Mesenteric fat pad (tissue), 1 donor: ENCODE measurements around the gene OTOGL. TPM values are rescaled to one million over a fixed set of nuclear protein-coding genes. Genes with fewer than 3 reads are reported as not detected.
"Not testable (repeated sequence)": the region's sequence is repeated elsewhere in the genome, so short reads cannot be mapped to it uniquely, and the experiment has no call there.

ENCODE experiments used
- DNase-seq: peaks from one replicate; pipeline ENCODE4 v3.0.0-alpha.2; 2020; ENCODE audit warnings: low spot score
- total RNA-seq: library from RNA; stranded (reverse); fragmentation: NEBNext Ultra II Directional; extraction: Animal tissue kit (Norgen Biotek cat#: 25700); gene quantifications from one replicate; pipeline ENCODE4 v1.2.1, GENCODE V29; 2021
- donor health status: DM: yes; HTN: yes; CAD: no.

OTOGL gene
- total RNA-seq, 1 donor from 2014 or later: not detected

DNA sequence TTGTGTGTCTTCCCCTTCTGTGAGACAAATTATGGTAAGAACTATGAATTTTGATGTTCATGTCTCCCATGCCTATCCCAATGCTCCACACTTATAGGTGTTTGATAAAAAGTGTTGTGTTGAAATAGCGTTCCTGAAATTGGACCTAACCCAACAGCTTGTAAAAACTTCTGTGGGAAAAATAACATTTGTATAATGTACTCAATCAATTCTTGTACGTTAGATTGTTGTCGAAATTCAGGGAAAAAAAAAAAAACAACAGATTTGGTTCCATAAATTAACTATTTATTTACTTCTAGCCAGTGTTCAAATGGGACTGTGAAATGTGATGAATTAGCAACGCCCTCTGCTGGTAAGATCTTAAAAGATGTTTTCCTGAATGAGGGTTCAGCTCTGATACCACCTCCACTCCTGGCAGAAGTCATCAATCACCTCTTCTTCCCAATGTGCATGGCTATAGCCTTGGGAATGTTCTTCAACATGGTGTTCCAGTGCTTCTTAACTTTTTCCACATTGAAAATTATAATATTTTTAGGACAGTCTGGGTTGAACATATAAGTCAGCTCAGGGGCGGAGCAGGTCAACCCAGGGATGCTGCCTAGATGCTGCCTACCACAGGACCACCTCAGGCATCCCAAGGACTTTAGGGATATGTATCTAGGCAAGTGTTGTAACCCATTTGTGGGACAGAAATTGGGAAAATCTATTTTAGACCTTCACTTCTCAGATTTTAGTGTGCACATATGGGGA, 170.6 kb downstream of the OTOGL start:
- no peak for DNase-seq

DNA sequence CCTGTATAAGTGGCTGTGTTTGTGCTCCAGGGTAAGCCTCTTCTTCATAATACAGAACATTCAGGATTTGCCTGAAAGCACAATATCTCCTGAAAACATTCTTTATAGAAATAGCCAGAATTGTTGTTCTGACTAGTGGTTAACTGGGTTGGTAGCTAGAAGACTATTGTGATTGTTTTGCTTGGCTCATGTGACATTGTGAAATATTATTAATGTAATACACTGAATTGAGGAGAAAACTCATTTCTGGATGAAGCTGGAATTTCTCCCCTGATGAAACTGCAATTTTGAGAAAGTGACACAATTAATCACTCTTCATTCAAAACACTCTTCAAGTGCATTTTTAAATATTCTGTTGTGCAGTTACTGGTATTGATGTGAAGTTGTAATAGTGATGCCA, 172.4 kb downstream of the OTOGL start:
- DNase-seq: no peak

DNA sequence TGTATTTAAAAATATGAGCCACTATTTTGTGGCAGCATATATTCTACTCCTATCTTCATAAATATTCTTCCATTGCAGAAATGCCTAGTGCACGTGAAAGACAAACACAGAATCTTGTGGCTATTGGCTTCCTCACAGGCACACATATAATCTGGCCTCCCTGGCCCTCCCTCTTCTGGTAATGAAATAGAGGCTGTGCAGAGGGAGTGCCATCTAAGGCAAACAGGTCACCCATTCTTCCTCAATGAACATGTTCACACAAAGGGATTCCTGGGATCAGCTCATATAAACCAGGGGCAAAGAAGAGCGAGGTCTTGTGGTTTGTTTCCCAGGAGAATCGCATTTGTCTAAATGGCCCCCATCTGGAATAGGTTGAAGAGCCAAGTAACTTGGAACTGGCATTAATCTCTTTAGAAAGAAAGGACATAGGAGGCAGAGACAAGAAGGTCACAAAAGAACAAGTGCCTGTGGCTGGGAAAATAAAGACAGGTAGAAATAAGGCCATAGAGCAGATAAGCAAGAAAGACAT, 173.1 kb downstream of the OTOGL start:
- no peak for DNase-seq

DNA sequence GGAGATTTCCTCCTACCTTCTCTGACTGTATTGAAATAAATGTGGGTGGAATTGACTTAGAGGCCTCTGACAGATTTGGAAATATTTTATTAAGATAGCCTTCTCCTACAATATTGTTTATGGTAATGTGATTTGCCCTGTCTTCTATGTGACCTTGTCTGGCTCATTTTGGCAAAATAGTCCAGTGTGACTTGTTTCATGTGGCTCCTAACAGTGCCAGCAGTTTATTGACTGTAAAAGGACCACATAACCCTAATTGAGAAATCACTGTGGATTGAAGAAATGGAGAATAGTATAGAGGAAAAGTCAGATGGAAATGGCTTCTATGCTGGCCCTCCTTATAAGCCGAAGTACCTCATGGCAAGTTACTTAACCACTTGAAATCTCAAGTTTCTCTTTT, 173.8 kb downstream of the OTOGL start:
- DNase-seq: no peak

DNA sequence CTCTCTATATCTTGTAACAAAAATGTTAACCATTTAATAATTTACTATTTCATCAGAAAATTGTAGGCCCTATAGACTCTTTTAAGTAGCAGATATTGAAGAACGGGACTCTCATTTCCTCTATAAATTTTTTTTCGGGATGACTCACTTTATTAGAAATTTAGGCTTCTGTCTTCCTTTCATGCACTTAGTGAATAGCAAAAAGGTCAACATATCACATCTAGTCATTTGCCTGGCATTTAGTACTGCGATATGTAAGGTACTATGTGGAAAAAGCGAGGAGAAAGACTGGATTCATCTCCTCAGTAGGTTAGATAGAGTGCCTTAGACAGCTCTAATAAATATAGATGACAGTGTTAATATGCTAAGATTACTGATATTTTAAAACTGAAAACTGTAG, 178.4 kb downstream of the OTOGL start:
- no peak for DNase-seq

DNA sequence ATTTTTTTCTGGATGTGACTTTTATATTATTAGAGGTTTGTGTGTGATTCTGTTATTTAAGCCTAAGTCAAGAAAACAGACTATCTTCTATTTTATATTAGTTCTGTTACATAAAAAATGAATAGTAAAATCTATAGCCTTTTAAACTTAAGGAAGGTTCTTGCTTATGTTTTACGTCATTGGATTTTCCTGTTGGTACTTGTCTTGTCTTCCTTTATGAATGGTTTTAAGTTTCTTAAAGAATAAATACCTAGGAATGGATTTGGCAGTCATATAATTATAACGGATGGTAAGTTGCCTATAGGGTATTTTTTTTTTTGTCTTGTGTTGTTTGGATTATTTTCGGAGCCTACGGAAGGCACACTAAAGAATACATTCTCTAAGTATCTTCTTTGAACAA, 182.9 kb downstream of the OTOGL start:
- no peak for DNase-seq

DNA sequence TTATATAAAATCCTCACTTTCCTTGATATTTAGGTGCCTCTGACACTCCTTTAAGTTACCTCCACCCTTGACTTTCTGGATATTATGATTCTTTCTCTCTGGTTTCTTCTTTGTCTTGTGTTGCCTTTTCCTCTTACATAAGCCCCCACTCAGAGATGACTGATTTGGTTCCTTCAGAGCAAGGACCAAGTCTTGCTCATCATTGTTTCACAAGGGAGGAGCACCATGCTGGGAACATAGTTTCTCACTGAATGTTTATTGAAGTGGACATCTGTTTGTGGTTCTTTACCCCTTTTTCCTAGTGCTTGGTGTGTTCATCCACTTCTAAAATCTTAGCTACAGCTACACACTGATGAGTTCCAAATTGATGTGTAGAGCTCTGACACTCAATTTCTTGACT, 183.4 kb downstream of the OTOGL start:
- no peak for DNase-seq

DNA sequence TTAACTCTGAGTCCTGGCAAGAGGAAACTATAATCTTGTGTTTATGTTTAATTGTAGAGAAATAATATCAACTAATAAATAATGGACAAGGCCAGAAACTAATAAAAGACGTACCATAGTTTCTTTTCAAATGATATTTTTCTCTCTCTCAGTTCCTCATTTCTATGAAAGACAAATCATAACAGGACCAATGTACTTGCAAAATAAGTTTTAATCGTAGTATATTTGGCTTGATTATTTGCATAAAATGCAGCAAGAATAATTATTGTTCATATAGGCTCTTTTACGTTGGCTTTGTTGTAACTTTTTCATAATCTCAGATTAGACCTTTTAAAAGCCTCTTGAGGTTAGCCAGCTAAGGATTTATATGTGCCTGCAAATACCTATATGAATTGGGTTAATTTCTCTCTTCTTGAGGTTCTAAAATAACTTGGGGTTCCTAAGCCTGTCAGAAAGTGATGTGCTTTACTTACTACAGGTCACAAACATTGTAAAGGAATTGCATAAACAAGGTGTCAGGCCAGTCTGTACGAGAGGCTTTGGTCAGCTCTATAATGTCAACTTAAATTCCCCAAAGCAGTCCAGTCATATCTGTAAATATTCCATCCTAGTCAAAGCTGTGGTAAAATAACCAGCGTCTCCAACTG, 191.9 kb downstream of the OTOGL start:
- DNase-seq: no peak

DNA sequence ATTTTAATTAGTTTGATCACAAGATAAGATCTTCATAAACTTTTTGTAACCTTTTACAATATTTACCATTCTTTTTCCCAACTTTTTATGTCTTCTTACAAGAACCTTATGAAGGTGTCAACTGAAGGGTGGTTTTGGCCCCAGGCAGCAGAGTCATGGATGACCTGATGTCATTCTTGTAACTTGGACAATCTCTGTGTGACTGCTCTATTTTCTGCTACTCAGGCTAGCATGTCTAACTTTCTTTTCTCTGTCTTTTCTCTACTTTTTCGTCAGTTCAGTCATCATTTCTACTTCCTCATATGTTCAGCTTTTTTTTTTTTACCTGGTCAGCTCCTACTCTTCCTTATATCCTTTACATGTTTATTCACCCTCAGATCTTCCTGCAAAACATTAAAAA, 194.0 kb downstream of the OTOGL start:
- no peak for DNase-seq

DNA sequence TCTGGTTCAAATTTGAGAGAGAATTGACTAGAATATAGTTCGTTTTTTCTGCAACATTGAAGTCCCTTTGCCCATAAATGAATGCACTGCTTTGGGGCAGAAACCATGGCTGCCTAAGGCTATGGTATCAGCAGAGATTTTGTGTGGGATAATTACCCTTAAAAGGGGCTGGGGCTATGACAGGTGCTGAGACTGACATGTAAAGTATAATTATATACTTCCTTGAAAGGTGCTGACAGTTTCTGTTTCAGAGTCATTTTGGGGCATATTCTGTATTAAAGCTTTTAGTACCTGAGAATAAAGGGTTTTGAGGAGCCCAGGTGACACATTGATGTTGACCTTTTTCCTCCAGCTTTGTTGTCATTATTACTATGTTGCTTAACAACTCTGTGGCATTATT, 194.4 kb downstream of the OTOGL start:
- no peak for DNase-seq

DNA sequence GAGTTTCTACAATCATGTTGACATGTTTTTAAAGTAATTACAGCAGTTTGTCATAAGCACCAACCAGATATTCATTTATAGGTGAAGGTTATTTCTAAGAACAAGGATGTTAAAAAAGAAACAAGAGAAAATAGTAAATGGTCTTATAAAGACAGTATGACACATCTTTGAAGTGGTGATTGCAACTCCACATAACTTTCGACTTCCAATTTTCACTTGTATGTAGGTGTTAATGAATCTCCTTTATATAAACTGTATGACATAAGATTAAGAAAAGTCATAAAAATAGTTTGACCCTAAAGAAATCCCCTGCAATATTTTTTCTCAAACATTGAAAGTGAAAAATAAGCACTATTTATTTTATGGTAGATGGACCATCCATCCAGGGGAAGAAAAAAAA, 199.9 kb downstream of the OTOGL start:
- DNase-seq: no peak

DNA sequence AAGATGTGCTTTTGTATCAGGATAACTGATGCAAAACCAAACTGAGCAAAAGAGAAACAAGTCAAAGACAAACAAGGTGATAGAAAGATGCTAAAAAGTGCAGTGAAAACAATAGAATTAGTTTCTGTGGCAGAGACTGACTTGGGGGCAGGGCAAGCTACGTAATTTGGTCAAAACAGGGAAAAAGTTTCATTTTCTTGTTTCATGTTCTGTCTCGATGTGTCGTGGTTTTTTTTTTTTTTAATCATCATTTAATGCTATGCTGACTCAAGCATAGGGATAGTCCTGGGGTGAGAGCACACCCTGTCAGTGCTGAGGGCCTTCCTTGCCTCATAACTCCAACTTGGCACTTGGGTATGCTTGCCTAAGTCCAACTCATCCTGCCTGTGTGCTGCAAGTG, 200.6 kb downstream of the OTOGL start:
- no peak for DNase-seq

DNA sequence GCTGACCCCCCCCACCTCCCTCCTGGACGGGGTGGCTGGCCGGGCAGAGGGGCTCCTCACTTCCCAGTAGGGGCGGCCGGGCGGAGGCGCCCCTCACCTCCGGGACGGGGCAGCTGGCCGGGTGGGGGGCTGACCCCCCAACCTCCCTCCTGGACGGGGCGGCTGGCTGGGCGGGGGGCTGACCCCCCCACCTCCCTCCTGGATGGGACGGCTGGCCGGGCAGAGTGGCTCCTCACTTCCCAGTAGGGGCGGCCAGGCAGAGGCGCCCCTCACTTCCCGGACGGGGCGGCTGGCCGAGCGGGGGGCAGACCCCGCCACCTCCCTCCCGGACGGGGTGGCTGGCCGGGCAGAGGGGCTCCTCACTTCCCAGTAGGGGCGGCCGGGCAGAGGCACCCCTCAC, 208.1 kb downstream of the OTOGL start:
- not testable (repeated sequence) for DNase-seq

DNA sequence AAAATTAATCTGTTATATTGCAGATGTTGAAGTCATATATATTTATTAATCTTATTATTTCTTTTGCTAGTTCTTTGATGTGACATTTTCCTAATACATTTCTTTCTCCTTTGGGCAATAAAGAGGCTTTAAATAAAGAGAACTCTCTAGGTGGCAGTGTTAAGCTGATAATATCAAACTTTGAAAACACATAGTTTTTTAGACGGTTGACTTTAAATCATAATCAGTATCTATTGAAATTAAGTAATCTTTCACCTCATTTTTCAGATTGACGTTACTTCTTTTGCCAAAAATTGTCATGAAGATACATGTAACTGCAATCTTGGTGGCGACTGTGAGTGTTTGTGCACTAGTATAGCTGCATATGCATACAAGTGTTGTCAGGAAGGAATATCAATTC, 213.9 kb downstream of the OTOGL start:
- no peak for DNase-seq

DNA sequence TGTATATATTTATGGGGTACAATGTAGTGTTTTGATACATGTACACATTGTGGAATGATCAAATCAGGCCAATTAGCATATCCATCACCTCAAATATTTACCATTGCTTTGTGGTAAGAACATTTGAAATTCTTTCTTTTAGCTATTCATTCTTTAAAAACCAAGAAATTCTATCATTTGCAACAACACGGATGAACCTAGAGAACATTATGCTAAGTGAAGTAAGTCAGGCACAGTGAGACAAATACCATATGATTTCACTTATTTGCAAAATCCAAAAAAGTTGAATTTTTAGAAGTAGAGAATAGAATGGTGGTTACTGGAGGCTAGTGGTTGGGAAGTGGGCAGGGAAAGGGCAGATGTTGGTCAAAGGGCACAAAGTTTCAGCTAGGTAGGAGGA, 215.4 kb downstream of the OTOGL start:
- no peak for DNase-seq

DNA sequence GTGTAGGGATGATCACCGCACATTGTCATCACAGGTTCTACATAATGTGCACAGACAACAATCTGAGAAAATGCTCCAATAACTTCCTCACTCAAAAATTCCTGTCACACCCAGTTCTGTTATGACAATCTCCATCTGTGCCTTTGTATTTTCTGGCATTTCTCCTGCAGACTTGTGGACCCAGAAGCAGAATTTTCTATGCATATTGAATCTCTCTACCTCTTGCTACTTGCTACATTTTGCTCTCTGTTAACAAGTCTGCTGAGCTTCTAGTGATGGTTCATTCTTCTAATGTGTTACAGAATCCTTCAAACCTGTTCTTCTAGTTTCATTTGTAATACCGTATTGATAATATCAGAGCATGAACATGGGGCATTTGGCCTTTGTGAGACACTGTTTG, 216.9 kb downstream of the OTOGL start:
- no peak for DNase-seq

DNA sequence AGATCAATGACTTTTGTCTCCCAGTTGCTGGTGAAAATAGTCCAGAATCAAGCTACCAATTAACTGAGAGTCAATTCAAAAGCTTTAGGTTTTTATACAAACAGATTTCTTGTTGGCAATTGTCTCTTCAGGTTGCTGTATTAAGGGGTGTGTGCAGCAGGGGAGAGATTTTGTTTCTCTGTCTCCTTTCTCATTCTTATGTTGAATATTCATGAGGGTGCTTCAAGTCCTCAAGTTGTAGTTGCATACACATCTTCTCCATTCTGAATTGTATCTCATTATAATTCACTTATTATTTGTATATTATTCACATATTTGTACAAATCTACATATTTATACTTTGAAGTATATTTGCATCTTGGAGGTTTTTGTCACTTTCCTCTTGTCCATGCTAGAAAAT, 218.0 kb downstream of the OTOGL start:
- DNase-seq: no peak

DNA sequence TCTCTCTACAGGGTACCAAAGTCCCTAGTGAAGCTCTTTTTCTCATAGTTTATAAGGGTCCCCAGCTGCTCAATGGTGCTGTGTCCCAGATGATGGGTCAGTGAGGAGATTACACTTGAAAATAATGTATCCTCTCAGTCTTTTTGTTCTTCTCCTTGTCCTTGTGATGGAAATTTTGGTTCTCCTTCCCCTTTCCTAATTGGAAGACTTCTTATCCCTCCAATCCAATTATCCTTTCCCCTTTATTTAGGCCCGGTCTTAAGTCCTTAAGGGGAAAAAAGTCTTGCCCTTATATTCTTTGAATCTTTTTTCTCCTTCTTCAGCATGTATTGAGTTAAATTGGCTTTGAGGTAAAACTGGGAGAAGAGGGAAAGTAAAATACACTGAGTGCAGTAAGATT, 218.6 kb downstream of the OTOGL start:
- no peak for DNase-seq

DNA sequence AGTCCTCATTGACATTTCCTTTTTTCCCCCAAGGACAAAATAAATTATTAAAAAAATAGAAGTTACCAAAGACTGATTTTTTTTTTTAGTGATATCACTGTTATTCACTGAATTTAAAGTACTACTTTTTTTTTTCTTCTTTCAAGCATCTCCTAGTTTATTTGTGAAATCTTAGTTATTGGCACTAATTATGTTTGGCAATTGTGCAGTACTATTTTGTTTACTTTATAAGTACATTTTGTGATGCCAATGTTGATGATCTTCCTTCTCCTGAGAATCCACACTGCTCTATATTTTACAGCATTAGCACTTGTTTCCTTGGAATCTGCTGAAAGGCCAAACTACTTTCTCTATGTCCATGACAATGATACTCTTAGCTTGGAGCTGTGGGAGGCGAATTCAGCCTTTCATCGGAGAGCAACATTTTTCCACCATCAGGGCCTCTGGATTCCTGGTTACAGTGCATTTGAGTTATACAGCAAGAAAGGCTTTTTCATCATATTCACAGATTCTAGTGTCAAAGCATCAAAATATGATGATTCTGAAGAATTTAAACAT, 220.9 kb downstream of the OTOGL start:
- no peak for DNase-seq

DNA sequence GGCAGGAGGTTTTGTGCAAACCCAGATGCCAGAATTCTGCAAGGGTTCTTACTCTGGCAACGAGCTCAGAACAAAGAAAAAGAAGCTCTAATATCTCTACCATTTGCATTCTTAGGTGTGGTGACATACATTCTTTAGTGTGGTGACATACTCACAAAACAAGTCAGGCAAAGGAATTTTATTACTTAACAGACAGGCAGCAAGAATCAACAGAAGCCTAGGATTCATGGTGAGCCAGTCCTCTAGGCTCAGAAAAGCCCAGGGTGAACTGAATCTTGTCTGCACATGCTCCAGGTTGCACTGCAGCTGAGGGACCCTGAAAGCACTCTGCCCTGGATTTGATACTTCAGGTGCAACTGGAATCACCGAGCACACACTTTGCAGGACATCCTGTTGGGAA, 222.3 kb downstream of the OTOGL start:
- DNase-seq: no peak

DNA sequence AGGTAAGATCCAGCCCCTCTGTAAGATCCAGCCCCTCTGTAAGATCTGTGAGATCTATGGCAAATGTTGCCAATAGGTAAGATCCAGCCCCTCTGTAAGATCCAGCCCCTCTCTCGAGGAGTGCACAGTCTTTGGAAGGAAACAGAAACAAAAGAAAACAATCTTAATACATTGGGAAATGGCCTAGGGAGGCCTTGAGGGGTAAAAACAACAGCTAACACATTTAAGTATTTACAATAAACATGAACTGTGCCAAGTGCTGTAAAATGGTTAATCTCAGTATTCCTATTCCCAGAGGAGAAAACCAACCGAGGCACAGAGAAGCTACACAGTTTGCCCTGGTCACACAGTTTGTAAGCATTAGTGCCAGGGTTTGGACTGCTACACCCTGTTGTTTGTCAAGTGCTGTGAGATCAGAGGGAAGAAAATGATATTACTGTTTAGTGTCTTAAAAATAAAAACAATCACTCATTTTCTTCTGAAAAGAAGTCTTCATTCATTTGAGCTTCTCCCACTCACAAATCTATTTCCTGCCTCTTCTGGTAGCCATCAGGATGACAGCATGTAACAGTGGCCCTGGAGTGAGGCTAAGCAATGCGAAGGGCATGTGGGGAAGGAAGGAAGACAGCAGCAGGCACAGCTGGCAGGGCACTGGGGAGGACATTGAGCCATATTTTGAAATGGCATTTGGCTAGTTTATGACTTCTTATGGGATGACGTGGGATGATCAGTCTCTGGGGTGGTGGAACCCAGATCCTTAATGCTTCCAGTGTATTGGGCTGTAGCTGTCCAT, 226.0 kb downstream of the OTOGL start:
- no peak for DNase-seq

DNA sequence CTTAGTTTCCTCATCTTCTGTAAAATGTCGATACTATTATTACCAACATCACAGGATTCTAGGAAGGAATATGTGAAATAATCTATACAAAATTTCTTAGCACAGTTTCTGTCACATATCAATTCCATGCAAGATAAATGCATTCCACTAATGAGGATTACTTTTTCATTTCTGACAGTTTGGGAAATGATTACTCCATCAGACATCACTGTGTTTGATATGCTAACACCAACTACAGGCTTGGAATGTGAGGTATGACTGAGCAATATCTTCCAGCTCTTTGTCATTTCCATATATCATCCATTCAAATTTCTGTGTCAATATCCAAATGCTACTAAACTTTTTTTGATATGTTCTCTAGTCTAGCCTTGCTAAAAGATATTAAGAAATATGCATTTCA, 233.5 kb downstream of the OTOGL start:
- no peak for DNase-seq
